K562 (cell line): Measurements from ENCODE around the gene HDHD3. TPM values are rescaled to one million over a fixed set of nuclear protein-coding genes. Genes with fewer than 3 reads are reported as not detected.

Experiments
- ARID1B ChIP-seq: fragments of 450-650 bp; IDR thresholded peaks from 2 replicates; pipeline ENCODE4 v1.6.1; 2016; ENCODE audit warnings: antibody characterized with exemption, mild to moderate bottlenecking, inconsistent platforms
- EZH2 ChIP-seq: IDR thresholded peaks from 2 replicates; pipeline ENCODE4 v1.6.1; 2012; ENCODE audit warnings: low read depth, mild to moderate bottlenecking, inconsistent platforms, low read length, borderline replicate concordance
- GTF2B ChIP-seq: IDR thresholded peaks from 2 replicates; pipeline ENCODE4 v1.6.1; 2011; ENCODE audit not compliant: insufficient read length; ENCODE audit errors: extremely low read depth
- HMG20A ChIP-seq: fragments of 450-650 bp; formaldehyde crosslinking; conservative IDR thresholded peaks from 2 replicates; pipeline ENCODE4 v1.4.0; 2020; ENCODE audit warnings: mild to moderate bottlenecking, mixed read lengths
- ILF3 ChIP-seq: fragments of 450-650 bp; IDR thresholded peaks from 2 replicates; pipeline ENCODE4 v1.6.1; 2018; ENCODE audit warnings: antibody characterized with exemption, mild to moderate bottlenecking, moderate library complexity, borderline replicate concordance
- KAT8 ChIP-seq: fragments of 450-650 bp; IDR thresholded peaks from 2 replicates; pipeline ENCODE4 v1.6.1; 2016; ENCODE audit warnings: low read depth, mild to moderate bottlenecking
- MGA ChIP-seq: fragments of 450-650 bp; IDR thresholded peaks from 2 replicates; pipeline ENCODE4 v1.6.1; 2016; ENCODE audit warnings: mild to moderate bottlenecking, moderate library complexity
- NR0B1 ChIP-seq: fragments of 450-650 bp; IDR thresholded peaks from one replicate; pipeline ENCODE4 v1.6.1; 2018; ENCODE audit warnings: mild to moderate bottlenecking, moderate library complexity; ENCODE audit not compliant: partially characterized antibody
- POLR2H ChIP-seq: IDR thresholded peaks from 2 replicates; pipeline ENCODE4 v1.6.1; 2016; ENCODE audit warnings: missing genetic modification characterization, low read depth, mild to moderate bottlenecking, control low read depth, missing compliant biosample characterization, moderate library complexity
- SMARCA4 ChIP-seq: fragments of 450-650 bp; IDR thresholded peaks from 2 replicates; pipeline ENCODE4 v1.6.1; 2016
- YY1 ChIP-seq, 3 experiments: IDR thresholded peaks; 2 replicates each; pipeline ENCODE4 v1.6.1; 2011; ENCODE audit warnings: low read length in 2 of 3, mild to moderate bottlenecking in 2 of 3, moderate library complexity in 2 of 3, borderline replicate concordance in 1 of 3, control low read depth in 1 of 3, low read depth in 1 of 3; ENCODE audit not compliant: insufficient read depth in 3 of 3, insufficient replicate concordance in 2 of 3, control insufficient read depth in 1 of 3, insufficient read length in 1 of 3; ENCODE audit errors: extremely low read depth in 1 of 3
- ZNF174 ChIP-seq: fragments of 250-450 bp; sonication (Bioruptor Pico); IDR thresholded peaks from 2 replicates; pipeline ENCODE4 v1.4.0; 2020; ENCODE audit warnings: mild to moderate bottlenecking
- ZNF316 ChIP-seq: fragments of 450-650 bp; IDR thresholded peaks from 2 replicates; pipeline ENCODE4 v1.6.1; 2016
- ZNF778 ChIP-seq: fragments of 450-650 bp; formaldehyde crosslinking; IDR thresholded peaks from 2 replicates; pipeline ENCODE4 v1.4.0; 2020; ENCODE audit warnings: mild to moderate bottlenecking, moderate library complexity
- polyA plus RNA-seq, 8 experiments: library from polyadenylated mRNA; depleted of rRNA in 4 of 8; stranded (reverse) in 5 of 8; unstranded in 3 of 8; fragments of >200 nt; fragmentation: Nextera tagmentation in 2 of 8; fragmentation: Illumina TruSeq in 1 of 8; extraction: Ambion mirVana in 2 of 8; extraction: Trizol in 1 of 8; gene quantifications; 2 replicates each; pipeline versions ENCODE4 v1.2.1 to v1.2.3, GENCODE V29; 2011 to 2014; ENCODE audit warnings: inconsistent platforms in 1 of 8, missing spikeins in 1 of 8
- total RNA-seq, 7 experiments: library from RNA; depleted of rRNA in 6 of 7; stranded (reverse); fragments of >200 nt in 6 of 7; fragmentation: Illumina TruSeq in 2 of 7; extraction: Trizol in 2 of 7; gene quantifications; 2 replicates each; pipeline versions ENCODE4 v1.2.1 to v1.2.3, GENCODE V29; 2011 to 2021; ENCODE audit warnings: low replicate concordance in 1 of 7

Gene HDHD3
- total and polyA plus RNA-seq, 9 of the 15 experiments (the other 6 are each of a cell fraction or from before 2014, with no cell fraction given): 1.1 to 19.1 (median 10.9) TPM

GRCh38 chr9:113401027-113401792 lies 24.4 kb upstream of the HDHD3 start, which contains the start of gene ALAD (continued):
- no peak for TF ChIP-seq MGA
- TF ChIP-seq ZNF316: peak; percentile 74
- no peak for TF ChIP-seq EZH2
- no peak for TF ChIP-seq ILF3
- TF ChIP-seq HMG20A (CRISPR knock-in tag): no peak
- no peak for TF ChIP-seq KAT8
- peak; percentile 41; the same call in 1 of the 2 replicates for TF ChIP-seq ARID1B
- no peak for TF ChIP-seq ZNF174
- TF ChIP-seq POLR2H: no peak
- TF ChIP-seq YY1 (IDR thresholded peaks at IDR 0.05; ENCODE audit: borderline replicate concordance in 1 of 3, control insufficient read depth in 1 of 3, extremely low read depth in 1 of 3, insufficient read depth in 3 of 3, insufficient read length in 1 of 3, insufficient replicate concordance in 2 of 3, low read depth in 1 of 3, low read length in 2 of 3): peak in 2 of 3 experiments; percentile 3 to 47
- no peak for TF ChIP-seq GTF2B
- TF ChIP-seq SMARCA4: no peak
- no peak for TF ChIP-seq ZNF778 (CRISPR knock-in tag)
- no peak for TF ChIP-seq NR0B1
